GM12892 (cell line): Measurements from ENCODE around the gene OPRL1.
A peak's percentile ranks its signal among the peaks of the same experiment; 100 is the strongest.

Source experiments
- POLR2A ChIP-seq: IDR thresholded peaks from 2 replicates; pipeline ENCODE4 v1.6.1; 2011; ENCODE audit warnings: low read depth, low read length, control low read depth
- POLR2AphosphoS5 ChIP-seq: IDR thresholded peaks from 2 replicates; pipeline ENCODE4 v1.6.1; 2011; ENCODE audit warnings: low read depth, low read length, control low read depth
- TAF1 ChIP-seq: IDR thresholded peaks from 2 replicates; pipeline ENCODE4 v1.6.1; 2011; ENCODE audit warnings: low read depth, mild to moderate bottlenecking, control low read depth, low read length, borderline replicate concordance

DNA sequence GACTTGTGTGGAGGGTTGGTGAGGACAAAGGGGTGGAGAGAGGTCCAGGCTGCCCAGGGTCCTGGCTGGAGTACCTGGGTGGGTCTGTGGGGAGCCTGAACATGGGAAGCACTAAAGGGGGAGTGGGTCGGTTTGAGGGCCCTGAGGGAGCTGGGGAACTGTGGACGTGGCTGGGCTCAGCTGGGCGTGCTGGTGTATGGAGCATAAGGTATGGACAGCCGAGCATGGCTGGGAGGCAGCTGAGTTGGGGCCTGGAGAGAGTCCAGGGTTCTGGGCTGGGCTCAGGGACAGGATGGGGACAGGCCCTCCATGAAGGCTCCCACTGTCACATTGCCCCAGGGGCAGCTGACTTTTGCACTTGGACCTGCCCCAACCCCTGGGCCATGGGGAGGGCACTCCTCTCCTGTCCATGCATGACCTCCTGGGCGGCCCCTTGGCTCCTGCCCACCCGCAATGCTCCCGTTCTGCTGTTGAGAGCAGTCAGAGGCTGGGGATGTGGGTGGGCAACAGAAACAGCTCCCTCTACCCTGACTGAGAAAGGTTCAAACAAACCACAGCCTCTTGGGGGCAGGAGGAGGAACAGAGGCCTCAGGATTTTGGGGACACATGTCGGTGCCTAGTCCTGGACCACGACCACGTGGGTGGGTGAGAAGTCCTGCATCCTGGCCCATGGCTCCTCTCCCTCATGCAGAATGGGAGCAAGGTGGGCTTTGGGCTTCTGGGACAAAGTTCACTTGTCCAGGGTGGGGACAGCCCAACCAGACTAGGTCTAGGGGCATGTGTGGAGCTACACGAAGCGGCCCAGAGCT is 39.4 kb upstream of the OPRL1 start:
- TF ChIP-seq POLR2A (peak; percentile 35; the same call in 1 of the 2 replicates), POLR2AphosphoS5 (no peak), TAF1 (no peak)
